ENCODE measurements around the gene CTIF.

DNA sequence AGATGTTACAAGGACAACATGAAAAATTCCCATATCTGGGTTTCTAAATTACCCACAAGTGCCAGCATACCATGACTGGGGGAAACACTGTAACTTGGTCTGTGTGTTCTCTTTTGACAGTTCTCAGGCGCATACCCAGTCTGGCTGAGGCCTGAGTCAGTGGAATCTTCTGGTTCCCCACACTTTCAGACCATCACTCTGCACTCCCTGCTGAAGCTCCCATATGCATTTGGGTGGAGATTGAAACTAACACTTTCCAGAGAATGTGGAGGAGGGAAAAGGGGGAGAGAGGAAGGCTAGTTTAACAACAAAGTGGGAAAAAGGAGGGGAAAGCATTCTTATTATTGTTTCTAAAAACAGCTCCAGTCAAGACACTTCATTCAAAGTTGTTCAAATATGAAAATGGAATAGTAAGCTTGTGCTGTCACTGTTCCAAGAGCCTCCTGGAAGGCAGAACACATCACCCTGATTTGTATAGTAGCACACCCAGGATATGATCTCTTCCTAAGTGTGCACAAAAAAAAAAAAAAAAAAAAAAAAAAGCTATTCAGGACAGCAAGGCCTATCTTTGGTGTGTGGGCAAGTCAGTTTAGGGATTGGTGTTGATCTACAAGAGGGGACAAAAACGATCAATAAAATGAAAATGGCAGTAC, 48.1 kb upstream of the CTIF start:
- TF ChIP-seq, protein P1, sequence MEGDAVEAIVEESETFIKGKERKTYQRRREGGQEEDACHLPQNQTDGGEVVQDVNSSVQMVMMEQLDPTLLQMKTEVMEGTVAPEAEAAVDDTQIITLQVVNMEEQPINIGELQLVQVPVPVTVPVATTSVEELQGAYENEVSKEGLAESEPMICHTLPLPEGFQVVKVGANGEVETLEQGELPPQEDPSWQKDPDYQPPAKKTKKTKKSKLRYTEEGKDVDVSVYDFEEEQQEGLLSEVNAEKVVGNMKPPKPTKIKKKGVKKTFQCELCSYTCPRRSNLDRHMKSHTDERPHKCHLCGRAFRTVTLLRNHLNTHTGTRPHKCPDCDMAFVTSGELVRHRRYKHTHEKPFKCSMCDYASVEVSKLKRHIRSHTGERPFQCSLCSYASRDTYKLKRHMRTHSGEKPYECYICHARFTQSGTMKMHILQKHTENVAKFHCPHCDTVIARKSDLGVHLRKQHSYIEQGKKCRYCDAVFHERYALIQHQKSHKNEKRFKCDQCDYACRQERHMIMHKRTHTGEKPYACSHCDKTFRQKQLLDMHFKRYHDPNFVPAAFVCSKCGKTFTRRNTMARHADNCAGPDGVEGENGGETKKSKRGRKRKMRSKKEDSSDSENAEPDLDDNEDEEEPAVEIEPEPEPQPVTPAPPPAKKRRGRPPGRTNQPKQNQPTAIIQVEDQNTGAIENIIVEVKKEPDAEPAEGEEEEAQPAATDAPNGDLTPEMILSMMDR (IDR thresholded peaks at IDR 0.05), result no peak
- TF ChIP-seq POLR2AphosphoS5 (IDR thresholded peaks at IDR 0.05; ENCODE audit: low read depth, low read length), result no peak
